SK-N-SH treated with all-trans-retinoic acid at 6 μM for 48 hours (cell line): Measurements from ENCODE around the gene RPL21.

Experiments used
- ARNTL ChIP-seq: fragments of 450-650 bp; formaldehyde crosslinking; IDR thresholded peaks from 2 replicates; pipeline ENCODE4 v1.5.0; 2020; ENCODE audit warnings: low read depth, mild to moderate bottlenecking, moderate library complexity, borderline replicate concordance
- CREB5 ChIP-seq: fragments of 250-450 bp; sonication (Bioruptor Pico); IDR thresholded peaks from 2 replicates; pipeline ENCODE4 v1.5.1; 2020; ENCODE audit warnings: low read depth, mild to moderate bottlenecking, moderate library complexity
- CSRNP3 ChIP-seq: fragments of 250-450 bp; sonication (Bioruptor Pico); IDR thresholded peaks from 2 replicates; pipeline ENCODE4 v1.5.1; 2021; ENCODE audit warnings: mild to moderate bottlenecking, moderate library complexity
- GLIS3 ChIP-seq: fragments of 250-450 bp; sonication (Bioruptor Pico); IDR thresholded peaks from 2 replicates; pipeline ENCODE4 v1.5.0; 2020; ENCODE audit warnings: mild to moderate bottlenecking, moderate library complexity
- ISL1 ChIP-seq: fragments of 250-450 bp; sonication (Bioruptor Pico); IDR thresholded peaks from 2 replicates; pipeline ENCODE4 v2.1.2; 2022; ENCODE audit warnings: mild to moderate bottlenecking, moderate library complexity
- PATZ1 ChIP-seq: fragments of 250-450 bp; sonication (Bioruptor Pico); IDR thresholded peaks from 2 replicates; pipeline ENCODE4 v1.8.0; 2020; ENCODE audit warnings: mild to moderate bottlenecking, moderate library complexity, borderline replicate concordance
- SNAI2 ChIP-seq: fragments of 250-450 bp; sonication (Bioruptor Pico); IDR thresholded peaks from 2 replicates; pipeline ENCODE4 v1.5.0; 2020; ENCODE audit warnings: mild to moderate bottlenecking, moderate library complexity
- ZFP30 ChIP-seq: fragments of 450-650 bp; formaldehyde crosslinking; IDR thresholded peaks from 2 replicates; pipeline ENCODE4 v1.5.0; 2022; ENCODE audit warnings: mild to moderate bottlenecking, moderate library complexity
- ZNF70 ChIP-seq: fragments of 450-650 bp; formaldehyde crosslinking; IDR thresholded peaks from 2 replicates; pipeline ENCODE4 v1.5.0; 2020; ENCODE audit warnings: mild to moderate bottlenecking, moderate library complexity

GRCh38 chr13:27280009-27280656 is 28.8 kb downstream of the RPL21 start:
- TF ChIP-seq ARNTL (CRISPR knock-in tag) (no peak), ISL1 (no peak), CREB5 (CRISPR knock-in tag) (no peak), CSRNP3 (CRISPR knock-in tag) (no peak), ZFP30 (CRISPR knock-in tag) (no peak), PATZ1 (CRISPR knock-in tag) (no peak), ZNF70 (CRISPR knock-in tag) (no peak), SNAI2 (CRISPR knock-in tag) (no peak), GLIS3 (CRISPR knock-in tag) (no peak)
